NCI-H2107 (cell line): ENCODE results near the gene SUN5.
"Not testable (repeated sequence)": the region's sequence is repeated elsewhere in the genome, so short reads cannot be mapped to it uniquely, and the experiment has no call there.

Experiments
- DNase-seq: peaks from one replicate; lab custom pipeline; 2025; lab: John Stamatoyannopoulos, UW

SUN5 gene, protein sequence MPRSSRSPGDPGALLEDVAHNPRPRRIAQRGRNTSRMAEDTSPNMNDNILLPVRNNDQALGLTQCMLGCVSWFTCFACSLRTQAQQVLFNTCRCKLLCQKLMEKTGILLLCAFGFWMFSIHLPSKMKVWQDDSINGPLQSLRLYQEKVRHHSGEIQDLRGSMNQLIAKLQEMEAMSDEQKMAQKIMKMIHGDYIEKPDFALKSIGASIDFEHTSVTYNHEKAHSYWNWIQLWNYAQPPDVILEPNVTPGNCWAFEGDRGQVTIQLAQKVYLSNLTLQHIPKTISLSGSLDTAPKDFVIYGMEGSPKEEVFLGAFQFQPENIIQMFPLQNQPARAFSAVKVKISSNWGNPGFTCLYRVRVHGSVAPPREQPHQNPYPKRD

GRCh38 chr20:33004141-33004751 is at the start of gene SUN5:
SUN5 (minus strand) TSS chr20:33004433; CDS start chr20:33004340, 93 bp downstream.
- no peak for DNase-seq

DNA sequence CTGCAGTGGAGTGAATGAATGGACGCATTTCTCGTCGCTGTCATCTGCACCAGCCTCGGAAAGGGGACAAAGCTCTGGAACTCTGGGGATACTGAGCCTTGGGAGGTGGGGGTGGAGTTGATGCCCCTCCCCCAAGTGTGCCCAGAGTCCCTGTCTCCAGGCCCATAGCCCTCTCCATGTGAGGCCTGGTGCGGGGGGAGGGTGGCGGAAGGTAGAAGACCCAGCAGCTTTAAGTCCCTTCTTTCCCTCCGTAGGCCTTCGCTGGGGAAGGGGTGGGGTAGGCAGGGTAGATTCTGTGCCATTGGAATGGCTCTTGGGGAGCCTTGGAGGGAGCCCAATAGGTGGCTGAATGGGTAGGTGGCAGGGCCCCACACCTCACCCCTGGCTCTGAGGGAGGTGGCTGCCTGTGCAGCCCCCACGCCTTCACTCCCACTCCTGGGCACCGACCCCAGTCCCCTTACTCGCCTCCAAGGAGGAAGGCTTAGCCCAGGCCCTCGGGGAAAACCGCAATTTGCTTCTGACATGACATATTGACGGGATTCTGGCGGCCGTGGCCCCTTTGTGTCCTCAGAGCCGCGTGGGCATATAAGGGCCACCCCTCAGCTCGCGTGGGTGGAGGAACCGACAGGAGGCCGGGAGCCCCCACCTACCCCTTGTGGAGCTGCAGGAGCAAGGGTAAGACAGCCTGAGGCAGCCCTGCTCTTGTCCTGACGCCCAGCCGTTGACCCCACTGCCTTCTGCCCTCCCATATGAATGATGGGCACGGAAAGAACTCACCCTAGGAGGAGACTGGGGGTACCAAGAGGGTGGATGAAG is 49.3 kb upstream of the SUN5 start, which contains the start of gene BPIFB3:
Gene BPIFB3 (plus strand): TSS at position 613 of the 816 bp plus-strand sequence. CDS start 1,533 bp downstream, outside the sequence.
- DNase-seq: no peak

GRCh38 chr20:33051333-33051732 is 47.1 kb upstream of the SUN5 start:
- DNase-seq: no peak

DNA sequence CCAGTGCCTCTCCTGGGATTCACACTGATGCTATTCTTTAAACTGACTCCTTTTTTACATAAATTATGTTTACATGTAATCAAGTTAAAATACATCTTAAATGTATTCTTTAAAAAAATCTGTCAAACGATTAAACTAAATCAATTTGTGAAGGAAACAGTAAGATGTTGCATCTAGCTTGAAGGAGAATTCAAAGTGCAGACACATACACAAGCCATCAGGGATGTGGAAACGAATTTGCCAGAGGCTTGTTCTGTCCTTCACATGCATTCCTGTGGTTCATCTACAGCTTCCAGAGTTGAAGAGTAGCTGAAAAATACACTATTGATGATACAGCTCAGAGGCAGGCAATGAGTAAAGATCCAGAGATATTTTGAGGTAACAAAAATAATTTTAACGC is 42.2 kb upstream of the SUN5 start:
- no peak for DNase-seq

- DNase-seq: not testable (repeated sequence)
Observed at GRCh38 chr20:33045129-33045721, 41.0 kb upstream of the SUN5 start.

- no peak for DNase-seq
Observed at GRCh38 chr20:33043731-33044181, 39.5 kb upstream of the SUN5 start.

- no peak for DNase-seq
Observed at GRCh38 chr20:33042983-33043730, 38.9 kb upstream of the SUN5 start.

GRCh38 chr20:33042430-33042829 is 38.2 kb upstream of the SUN5 start:
- DNase-seq: no peak

- DNase-seq: no peak
Observed at GRCh38 chr20:33038243-33038642, 34.0 kb upstream of the SUN5 start.

GRCh38 chr20:33037456-33037855 is 33.2 kb upstream of the SUN5 start:
- DNase-seq: no peak

GRCh38 chr20:33034901-33035492 is 30.8 kb upstream of the SUN5 start:
- no peak for DNase-seq

DNA sequence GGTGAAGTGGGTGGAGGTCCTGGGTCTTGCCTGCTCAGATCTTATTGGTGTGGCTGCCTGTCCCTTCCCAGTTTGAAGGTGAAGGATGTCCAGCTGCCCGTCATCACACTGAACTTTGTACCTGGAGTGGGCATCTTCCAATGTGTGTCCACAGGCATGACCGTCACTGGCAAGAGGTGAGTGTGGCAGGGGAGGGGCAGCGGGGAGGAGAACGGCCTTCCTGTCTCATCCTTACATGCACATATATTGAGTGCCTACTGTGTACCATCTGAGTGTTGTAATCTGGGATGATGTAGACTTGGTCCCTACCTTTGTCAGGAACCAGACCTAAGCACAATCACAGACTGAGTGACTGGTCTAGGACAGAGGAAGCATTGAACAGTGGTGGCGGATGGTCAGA is 29.9 kb upstream of the SUN5 start:
- no peak for DNase-seq

GRCh38 chr20:33033381-33033780 is 29.1 kb upstream of the SUN5 start:
- no peak for DNase-seq

DNA sequence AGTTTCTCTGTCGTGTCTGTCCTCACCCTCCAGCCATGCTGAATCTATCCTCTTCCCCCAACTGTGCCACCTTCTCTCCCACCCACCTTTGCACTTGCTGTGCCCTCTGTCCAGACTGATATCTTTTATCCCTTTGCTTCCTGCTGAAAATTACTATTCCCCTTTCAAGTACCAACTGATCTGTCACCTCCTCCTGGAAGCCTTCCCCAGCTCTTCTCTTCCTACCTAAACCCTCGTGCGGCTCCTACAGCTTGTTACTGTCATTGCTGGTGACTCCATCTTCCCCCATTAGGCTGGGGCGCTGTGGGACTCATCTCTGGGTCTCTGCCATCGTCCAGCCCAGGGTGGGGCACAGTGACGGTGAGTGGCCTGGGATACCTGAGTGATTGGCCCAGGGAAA is 28.3 kb upstream of the SUN5 start:
- no peak for DNase-seq

DNA sequence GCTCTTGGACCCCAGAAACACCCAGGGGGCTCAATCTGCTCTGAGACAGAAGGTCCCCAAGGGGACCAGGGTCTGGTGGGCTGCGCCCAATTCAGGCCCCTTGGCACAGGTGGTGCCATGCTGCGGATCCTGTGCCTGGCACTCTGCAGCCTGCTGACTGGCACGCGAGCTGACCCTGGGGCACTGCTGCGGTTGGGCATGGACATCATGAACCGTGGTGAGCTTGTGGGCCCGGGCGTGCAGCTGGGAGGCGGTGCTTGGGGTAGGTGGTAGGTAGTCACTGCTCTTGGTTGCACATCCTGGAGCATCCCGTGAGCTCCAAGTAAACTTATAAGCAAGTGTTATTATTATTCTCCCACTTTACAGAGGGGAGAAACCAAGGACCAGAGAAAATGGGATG is 27.3 kb upstream of the SUN5 start, which contains the start of gene BPIFB6:
Gene BPIFB6 (plus strand): TSS at position 118 of the 400 bp plus-strand sequence. CDS start 0 bp downstream, at position 118.
- DNase-seq: no peak

- no peak for DNase-seq
Observed at GRCh38 chr20:33030569-33030968, 26.3 kb upstream of the SUN5 start.

GRCh38 chr20:33030076-33030475 is 25.8 kb upstream of the SUN5 start:
- no peak for DNase-seq

DNA sequence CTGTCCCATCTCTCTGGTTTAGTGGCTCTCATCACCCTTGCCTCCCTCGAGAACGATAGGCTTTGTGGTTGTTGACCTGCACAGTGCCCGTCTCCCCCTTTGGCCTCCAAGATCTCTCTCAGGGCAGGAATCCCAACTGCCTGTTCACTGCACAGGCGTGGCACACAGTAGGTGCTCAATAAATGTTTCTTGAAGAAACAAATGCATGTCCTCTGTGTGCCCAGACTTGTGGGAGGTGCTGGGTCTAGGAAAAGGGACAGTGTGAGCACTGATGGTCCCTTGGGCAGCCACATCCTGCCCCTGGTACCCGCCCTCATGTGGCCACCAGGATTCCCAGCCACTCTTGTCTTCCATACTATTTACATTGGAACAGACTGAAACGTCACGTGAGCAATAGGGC is 24.6 kb upstream of the SUN5 start:
- DNase-seq: no peak

DNA sequence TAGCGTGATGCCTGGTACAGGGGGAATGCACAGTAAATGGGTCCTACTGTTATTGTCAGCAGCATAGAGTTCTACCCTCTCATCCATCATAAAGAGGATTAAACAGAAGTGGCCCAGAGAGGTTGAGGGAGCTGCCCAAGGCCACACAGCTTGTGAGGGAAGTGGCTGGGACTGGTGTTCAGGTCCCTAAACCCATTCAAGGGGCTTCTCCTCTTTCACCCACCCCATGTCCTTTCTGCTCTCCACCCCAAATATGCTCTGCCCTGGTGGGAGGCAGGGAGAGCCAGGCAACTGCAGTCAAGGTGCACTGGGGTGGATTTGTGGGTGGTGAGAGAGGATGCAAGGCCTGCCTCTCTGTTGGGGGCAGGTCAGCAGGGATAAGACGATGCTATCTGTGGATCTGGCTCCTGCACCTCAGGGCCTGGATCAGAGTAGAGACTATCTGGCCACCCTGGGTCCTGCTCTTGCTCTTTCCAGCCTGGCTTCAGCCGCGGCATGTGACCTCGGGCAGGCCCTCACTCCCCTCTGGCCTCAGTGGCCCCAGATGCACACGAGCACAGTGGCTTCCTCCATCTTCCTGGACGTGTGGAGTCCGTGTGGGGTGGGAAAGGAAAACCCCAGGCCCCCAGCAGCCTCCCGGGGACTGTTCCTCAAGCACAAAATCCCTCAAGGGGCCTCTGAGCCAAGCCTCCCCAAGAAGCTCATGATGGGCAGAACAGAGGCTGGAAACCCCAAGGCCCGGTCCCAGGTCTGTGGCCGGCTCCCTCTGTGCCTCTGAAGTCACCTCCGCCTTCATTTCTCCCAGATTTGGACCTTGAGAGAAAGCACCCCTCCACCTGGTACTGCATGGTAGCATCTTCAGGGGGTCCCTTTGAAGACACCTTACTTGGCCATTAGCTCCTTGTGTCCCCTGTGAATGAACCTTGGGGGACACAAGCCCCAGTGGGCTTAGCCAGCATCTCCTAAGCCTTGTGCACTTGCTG is 23.8 kb upstream of the SUN5 start:
- DNase-seq: no peak
